HuH-7 (cell line): ENCODE measurements around the gene IQSEC1.

Experiments
- DNase-seq: peaks from one replicate; pipeline ENCODE4 v3.0.0; 2011; ENCODE audit warnings: low spot score

Gene IQSEC1

GRCh38 chr3:13085081-13085845 lies 12.0 kb upstream of the IQSEC1 start:
- DNase-seq = no peak

- no peak for DNase-seq
These were observed 10.7 kb upstream of the IQSEC1 start for GRCh38 chr3:13083898-13084297.

- no peak for DNase-seq
These were observed 10.0 kb upstream of the IQSEC1 start for GRCh38 chr3:13083254-13083653.

GRCh38 chr3:13082677-13083076 lies 9.4 kb upstream of the IQSEC1 start:
- DNase-seq = no peak

- no peak for DNase-seq
These were observed 8.6 kb upstream of the IQSEC1 start for GRCh38 chr3:13081603-13082360.

- no peak for DNase-seq
These were observed 7.4 kb upstream of the IQSEC1 start for GRCh38 chr3:13080591-13080990.

GRCh38 chr3:13080026-13080425 lies 6.8 kb upstream of the IQSEC1 start:
- DNase-seq = no peak

GRCh38 chr3:13079510-13079909 lies 6.3 kb upstream of the IQSEC1 start:
- DNase-seq = no peak

- DNase-seq = no peak
These were observed 5.8 kb upstream of the IQSEC1 start for GRCh38 chr3:13079051-13079450.

- DNase-seq = no peak
These were observed 5.1 kb upstream of the IQSEC1 start for GRCh38 chr3:13078163-13078905.

GRCh38 chr3:13077431-13078162 lies 4.4 kb upstream of the IQSEC1 start:
- DNase-seq = no peak

- DNase-seq = no peak
These were observed 2.9 kb upstream of the IQSEC1 start for GRCh38 chr3:13075986-13076654.

- no peak for DNase-seq
These were observed 2.1 kb upstream of the IQSEC1 start for GRCh38 chr3:13075318-13075717.

GRCh38 chr3:13074006-13074375 lies 762 bp upstream of the IQSEC1 start:
- no peak for DNase-seq

- DNase-seq = no peak
These were observed 466 bp downstream of the IQSEC1 start for GRCh38 chr3:13072600-13073325.

GRCh38 chr3:13072239-13072599 lies 1.0 kb downstream of the IQSEC1 start:
- DNase-seq = no peak

GRCh38 chr3:13071695-13072094 lies 1.5 kb downstream of the IQSEC1 start:
- no peak for DNase-seq

- no peak for DNase-seq
These were observed 2.7 kb downstream of the IQSEC1 start for GRCh38 chr3:13070391-13071070.

- DNase-seq = no peak
These were observed 3.7 kb downstream of the IQSEC1 start for GRCh38 chr3:13069495-13069894.

- DNase-seq = no peak
These were observed 4.8 kb downstream of the IQSEC1 start for GRCh38 chr3:13068269-13069010.
